GM23338 (cell line): ENCODE data around the gene STAU1. TPM values are rescaled to one million over a fixed set of nuclear protein-coding genes. Genes with fewer than 3 reads are reported as not detected.

Experiments used
- ATAC-seq: fragments of 200-7000 bp; cut with Tn5 transposase; 3 replicates; pipeline ENCODE4 v1.9.1; 2020
- DNase-seq: peaks from one replicate; pipeline ENCODE4 v3.0.0-alpha.2; 2015; ENCODE audit warnings: low spot score
- H2AFZ ChIP-seq: fragments of 200-600 bp; sonication (generic); 2 replicates; pipeline ENCODE4 v1.8.0; 2016; ENCODE audit warnings: antibody characterized with exemption, mild to moderate bottlenecking, moderate library complexity
- H3F3A ChIP-seq: fragments of 200-600 bp; sonication (generic); replicated peaks from 2 replicates; pipeline ENCODE4 v1.8.0; 2017; ENCODE audit warnings: antibody characterized with exemption, mixed run types, low read depth
- H3K27ac ChIP-seq: fragments of 200-600 bp; sonication (generic); 2 replicates; pipeline ENCODE4 v1.6.1; 2016; ENCODE audit warnings: low read depth
- H3K27me3 ChIP-seq: fragments of 200-600 bp; sonication (generic); 2 replicates; pipeline ENCODE4 v1.8.0; 2016; ENCODE audit warnings: mild to moderate bottlenecking, mixed run types, moderate library complexity; ENCODE audit not compliant: insufficient read depth
- H3K36me3 ChIP-seq: fragments of 200-600 bp; sonication (generic); 2 replicates; pipeline ENCODE4 v1.8.0; 2016; ENCODE audit warnings: mild to moderate bottlenecking; ENCODE audit not compliant: insufficient read depth
- H3K4me1 ChIP-seq: fragments of 200-600 bp; sonication (generic); 2 replicates; pipeline ENCODE4 v1.8.0; 2016; ENCODE audit warnings: mild to moderate bottlenecking, moderate library complexity; ENCODE audit not compliant: insufficient read depth
- H3K4me2 ChIP-seq: fragments of 200-600 bp; sonication (generic); 2 replicates; pipeline ENCODE4 v1.7.1; 2017; ENCODE audit warnings: mixed run types
- H3K4me3 ChIP-seq: fragments of 200-600 bp; sonication (generic); 2 replicates; pipeline ENCODE4 v1.6.1; 2016; ENCODE audit warnings: mixed run types
- H3K79me2 ChIP-seq: fragments of 200-600 bp; sonication (generic); replicated peaks from 2 replicates; pipeline ENCODE4 v1.8.0; 2017; ENCODE audit warnings: mild to moderate bottlenecking; ENCODE audit not compliant: insufficient read depth
- H3K9me2 ChIP-seq: fragments of 200-600 bp; sonication (generic); 2 replicates; pipeline ENCODE4 v1.8.0; 2017; ENCODE audit not compliant: insufficient read depth
- H4K20me1 ChIP-seq: fragments of 200-600 bp; sonication (generic); replicated peaks from 2 replicates; pipeline ENCODE4 v1.8.0; 2017; ENCODE audit warnings: mild to moderate bottlenecking; ENCODE audit not compliant: insufficient read depth
- H3K27ac Mint-ChIP-seq: 2 replicates; pipeline ENCODE4 v1.8.0; 2020; ENCODE audit warnings: inconsistent platforms, mild to moderate bottlenecking, moderate library complexity, mixed read lengths
- H3K27me3 Mint-ChIP-seq: 3 replicates; pipeline ENCODE4 v1.8.0; 2022; ENCODE audit warnings: low read depth, mild to moderate bottlenecking, moderate library complexity, mixed read lengths, inconsistent platforms; ENCODE audit not compliant: insufficient read depth, poor library complexity
- H3K36me3 Mint-ChIP-seq: 3 replicates; pipeline ENCODE4 v1.8.0; 2021; ENCODE audit warnings: low read depth, mild to moderate bottlenecking, inconsistent platforms, moderate library complexity, mixed read lengths
- H3K4me1 Mint-ChIP-seq: 3 replicates; pipeline ENCODE4 v1.8.0; 2020; ENCODE audit warnings: mild to moderate bottlenecking, inconsistent platforms, mixed read lengths
- H3K4me3 Mint-ChIP-seq: 3 replicates; pipeline ENCODE4 v1.8.0; 2021; ENCODE audit warnings: moderate library complexity, mild to moderate bottlenecking, inconsistent platforms, mixed read lengths
- H3K9me3 Mint-ChIP-seq: 3 replicates; pipeline ENCODE4 v1.8.0; 2020; ENCODE audit warnings: moderate library complexity, mild to moderate bottlenecking, inconsistent platforms, mixed read lengths
- CREB1 ChIP-seq: fragments of 250-450 bp; sonication (Bioruptor Pico); IDR thresholded peaks from 2 replicates; pipeline ENCODE4 v1.5.0; 2020; ENCODE audit warnings: low read depth, mild to moderate bottlenecking, moderate library complexity
- CTCF ChIP-seq, 2 experiments: fragments of 200-600 bp in 1 of 2; sonication (generic) in 1 of 2; conservative IDR thresholded peaks; 2 replicates each; pipeline versions ENCODE4 v1.5.1 to v1.6.1; 2016 to 2017; ENCODE audit warnings: antibody characterized with exemption in 2 of 2, low read depth in 2 of 2, mild to moderate bottlenecking in 2 of 2, moderate library complexity in 1 of 2
- ETS1 ChIP-seq: IDR thresholded peaks from 2 replicates; pipeline ENCODE4 v1.6.1; 2016; ENCODE audit warnings: antibody characterized with exemption
- EZH2 ChIP-seq: fragments of 200-600 bp; sonication (generic); IDR thresholded peaks from one replicate; pipeline ENCODE4 v1.8.0; 2017; ENCODE audit warnings: antibody characterized with exemption, mild to moderate bottlenecking, low read depth; ENCODE audit not compliant: unreplicated experiment
- EZH2phosphoT487 ChIP-seq: fragments of 200-600 bp; sonication (generic); IDR thresholded peaks from one replicate; pipeline ENCODE4 v1.8.1; 2018; ENCODE audit warnings: antibody characterized with exemption; ENCODE audit not compliant: unreplicated experiment
- JUNB ChIP-seq: IDR thresholded peaks from one replicate; pipeline ENCODE4 v1.6.1; 2016; ENCODE audit warnings: antibody characterized with exemption; ENCODE audit not compliant: unreplicated experiment
- NANOG ChIP-seq: IDR thresholded peaks from 2 replicates; pipeline ENCODE4 v1.6.1; 2016; ENCODE audit warnings: antibody characterized with exemption, borderline replicate concordance
- POLR2AphosphoS5 ChIP-seq: IDR thresholded peaks from 2 replicates; pipeline ENCODE4 v1.6.1; 2016; ENCODE audit warnings: antibody characterized with exemption, low read depth
- REST ChIP-seq: IDR thresholded peaks from one replicate; pipeline ENCODE4 v1.6.1; 2018; ENCODE audit warnings: antibody characterized with exemption; ENCODE audit not compliant: unreplicated experiment
- STAT1 ChIP-seq: IDR thresholded peaks from one replicate; pipeline ENCODE4 v1.6.1; 2016; ENCODE audit warnings: antibody characterized with exemption; ENCODE audit not compliant: unreplicated experiment
- ZNF114 ChIP-seq: fragments of 250-450 bp; sonication (Bioruptor Pico); IDR thresholded peaks from 2 replicates; pipeline ENCODE4 v1.5.0; 2020; ENCODE audit warnings: mild to moderate bottlenecking, moderate library complexity
- ZNF331 ChIP-seq: fragments of 250-450 bp; sonication (Bioruptor Pico); IDR thresholded peaks from 2 replicates; pipeline ENCODE4 v1.5.0; 2020; ENCODE audit warnings: low read depth, mild to moderate bottlenecking, moderate library complexity
- polyA plus RNA-seq: library from polyadenylated mRNA; unstranded; fragments of >200 nt; fragmentation: Nextera tagmentation; extraction: Ambion mirVana; gene quantifications from 2 replicates; pipeline ENCODE4 v1.2.1, GENCODE V29; 2016
- total RNA-seq: library from RNA; depleted of rRNA; stranded (reverse); fragments of >200 nt; shearing (Covaris generic); gene quantifications from 2 replicates; pipeline ENCODE4 v1.2.3, GENCODE V29; 2014

The STAU1 gene
- total and polyA plus RNA-seq, 2 experiments from 2014 or later: 102 TPM

- Histone ChIP-seq H3K9me2 (no peaks in the 10 kb centered on the region), H3F3A (peaks cover 9% of the 10 kb centered on the region), H3K4me2 (no peak overlapping the region), H3K4me1 (no peaks in the 10 kb centered on the region), H3K79me2 (peaks cover 38% of the 10 kb centered on the region), H3K27ac (no peak overlapping the region), H3K4me3 (no peak overlapping the region), H3K27me3 (no peaks in the 10 kb centered on the region), H3K36me3 (peaks cover 98% of the 10 kb centered on the region), H2AFZ (no peak overlapping the region), H4K20me1 (peaks cover 17% of the 10 kb centered on the region)
- no peak for ATAC-seq
- H3K9me3 Mint-ChIP-seq: no peaks in the 10 kb centered on the region
- no peak overlapping the region for H3K27ac Mint-ChIP-seq
- H3K27me3 Mint-ChIP-seq: peaks cover 2% of the 10 kb centered on the region
- H3K36me3 Mint-ChIP-seq: peaks cover 100% of the 10 kb centered on the region
- H3K4me1 Mint-ChIP-seq: no peaks in the 10 kb centered on the region
- H3K4me3 Mint-ChIP-seq: no peak overlapping the region
- DNase-seq: no peak
- TF ChIP-seq ETS1 (no peak), STAT1 (no peak), POLR2AphosphoS5 (no peak), REST (no peak), NANOG (no peak), ZNF331 (CRISPR knock-in tag) (no peak), EZH2 (no peak)
Observed at GRCh38 chr20:49091762-49092161, 96.4 kb downstream of the STAU1 start.

- H3F3A ChIP-seq: peaks cover 12% of the 10 kb centered on the region
- H3K36me3 Mint-ChIP-seq: peaks cover 100% of the 10 kb centered on the region
- TF ChIP-seq CTCF (conservative IDR thresholded peaks at IDR 0.05; ENCODE audit: low read depth in 2 of 2): no peak
- TF ChIP-seq EZH2phosphoT487: no peak
- no peak for TF ChIP-seq JUNB
- no peak for TF ChIP-seq ZNF331 (CRISPR knock-in tag)
- TF ChIP-seq POLR2AphosphoS5: no peak
- no peak for TF ChIP-seq NANOG
- TF ChIP-seq ETS1: no peak
- no peak for TF ChIP-seq CREB1
- no peak for TF ChIP-seq ZNF114 (CRISPR knock-in tag)
Observed at GRCh38 chr20:49091104-49091503, 97.0 kb downstream of the STAU1 start.

More at GRCh38 chr20:49091104-49091503, 97.0 kb downstream of the STAU1 start:
- H3K4me3 Mint-ChIP-seq: no peak overlapping the region
- H3K27ac Mint-ChIP-seq: no peak overlapping the region
- Histone ChIP-seq H3K4me3 (no peak overlapping the region), H3K79me2 (peaks cover 38% of the 10 kb centered on the region), H4K20me1 (peaks cover 21% of the 10 kb centered on the region), H3K27ac (no peak overlapping the region), H3K4me2 (no peak overlapping the region), H3K36me3 (peaks cover 98% of the 10 kb centered on the region), H2AFZ (no peak overlapping the region), H3K4me1 (no peaks in the 10 kb centered on the region), H3K27me3 (no peaks in the 10 kb centered on the region), H3K9me2 (no peaks in the 10 kb centered on the region)
- no peaks in the 10 kb centered on the region for H3K4me1 Mint-ChIP-seq
- ATAC-seq: no peak
- no peak for DNase-seq
- H3K9me3 Mint-ChIP-seq: no peaks in the 10 kb centered on the region
- H3K27me3 Mint-ChIP-seq: peaks cover 2% of the 10 kb centered on the region
